ENCODE results near the gene CHST10.

The CHST10 gene

DNA sequence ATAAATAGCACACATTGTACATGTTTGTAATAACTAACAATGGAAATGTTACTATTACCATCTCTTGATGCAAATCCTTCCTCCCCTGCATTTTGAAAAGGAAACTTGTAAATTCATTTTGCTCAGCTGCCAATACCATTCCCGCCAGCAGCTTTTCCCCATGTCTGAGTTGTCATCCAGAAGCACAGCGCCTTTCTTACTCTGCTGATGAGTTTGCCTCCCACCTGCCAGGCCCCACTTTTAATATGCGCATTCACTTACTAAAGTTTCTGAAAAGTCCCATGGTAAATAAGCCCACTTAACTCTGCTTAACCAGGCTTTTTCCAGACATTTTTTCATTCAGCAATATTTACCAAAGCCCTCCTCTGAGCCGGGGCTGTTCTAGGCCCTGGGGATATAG, 3.9 kb downstream of the CHST10 start:
- no peak for FAIRE-seq

DNA sequence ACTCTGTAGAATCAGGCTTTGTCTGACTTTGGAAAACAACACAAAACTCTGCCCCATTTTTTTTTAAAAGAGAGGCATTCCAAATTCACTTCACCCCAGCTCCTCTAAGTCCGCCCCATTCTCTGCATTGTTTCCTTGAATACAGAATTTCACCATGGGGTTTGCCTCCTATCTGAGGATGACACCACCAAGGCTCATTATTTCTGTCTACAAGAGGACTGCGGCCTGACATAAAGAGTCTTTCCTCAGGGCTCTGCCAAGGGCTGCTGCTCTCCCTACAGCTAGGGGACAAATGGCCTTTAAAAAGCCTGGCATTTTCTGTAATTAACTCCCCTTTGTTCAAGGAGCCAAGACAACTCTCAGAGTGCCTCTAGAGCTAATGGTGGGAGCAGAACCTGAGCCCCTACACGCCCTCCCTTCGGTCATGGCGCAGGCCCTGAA, 4.6 kb downstream of the CHST10 start:
- FAIRE-seq: no peak

DNA sequence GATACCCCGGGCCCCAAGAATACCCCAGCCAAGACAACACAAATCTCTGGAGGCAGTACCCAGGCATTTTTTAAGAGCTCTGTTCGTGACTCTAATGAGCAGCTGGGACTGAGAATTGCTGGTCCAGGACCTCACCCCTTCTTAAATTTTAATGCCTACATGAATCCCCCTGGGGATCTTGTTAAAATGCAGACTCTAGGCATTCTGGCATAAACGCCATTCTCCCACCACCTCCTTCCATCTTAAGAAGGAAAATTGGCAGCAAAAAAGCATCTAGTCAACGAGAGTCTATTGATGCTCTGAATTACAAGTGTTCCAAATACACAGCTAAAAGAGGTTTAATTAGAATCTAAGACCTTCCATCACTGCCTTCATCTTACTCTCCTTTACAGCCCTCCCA, 5.0 kb downstream of the CHST10 start:
- no peak for FAIRE-seq

DNA sequence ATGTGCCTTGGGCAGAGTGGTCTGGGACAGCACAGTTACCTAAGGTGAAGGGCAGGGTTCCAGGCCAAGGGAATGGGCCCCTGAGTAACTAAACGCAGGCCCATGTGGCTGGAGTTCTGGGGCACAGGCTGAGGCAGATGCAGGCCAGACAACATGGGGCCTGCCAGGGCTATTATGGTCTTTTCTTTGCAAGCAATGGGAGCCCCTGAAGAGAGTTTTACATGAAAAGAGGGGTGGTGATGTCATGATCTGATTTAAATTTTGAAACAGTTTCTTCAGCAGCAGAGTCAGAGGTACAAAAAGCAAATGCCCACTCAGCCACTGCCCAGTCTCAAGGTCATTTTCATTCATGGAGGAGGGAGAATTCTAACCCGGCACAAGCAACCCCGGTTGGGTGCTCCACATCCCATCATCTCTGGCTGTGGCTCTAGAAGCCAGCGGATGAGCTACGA, 5.6 kb downstream of the CHST10 start:
- no peak for FAIRE-seq

DNA sequence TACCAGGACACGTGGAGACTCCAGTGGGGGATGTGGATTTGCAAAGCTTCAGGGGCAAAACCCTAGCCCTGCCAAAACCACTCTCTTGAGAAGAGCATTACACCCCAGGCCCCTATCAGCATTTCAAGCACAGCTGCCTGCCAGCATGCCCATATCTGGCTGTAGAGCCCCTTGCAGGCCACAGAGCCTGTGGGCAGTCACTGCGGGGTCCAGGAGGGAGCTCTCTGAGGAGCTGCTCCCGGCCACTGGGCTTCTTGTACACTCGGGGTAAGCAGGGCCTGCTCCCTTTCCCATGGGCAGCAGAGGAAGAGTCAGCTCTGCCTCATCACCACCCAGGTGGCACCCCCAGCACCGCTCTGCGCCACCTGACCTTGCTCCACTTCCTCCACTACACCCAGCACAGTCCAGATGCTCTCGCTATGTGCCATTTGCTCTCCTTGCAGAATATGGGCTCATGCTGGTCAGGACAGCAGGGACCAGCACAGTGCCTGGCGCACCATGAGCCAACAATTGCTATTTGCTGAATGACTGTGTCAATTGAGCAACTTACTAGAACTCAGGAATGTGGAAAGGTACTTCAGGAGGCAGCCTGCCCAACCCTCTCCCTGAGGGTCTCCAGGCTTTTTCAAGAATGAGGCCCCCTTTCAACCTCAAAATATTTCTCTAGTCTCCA, 7.4 kb downstream of the CHST10 start:
- no peak for FAIRE-seq

DNA sequence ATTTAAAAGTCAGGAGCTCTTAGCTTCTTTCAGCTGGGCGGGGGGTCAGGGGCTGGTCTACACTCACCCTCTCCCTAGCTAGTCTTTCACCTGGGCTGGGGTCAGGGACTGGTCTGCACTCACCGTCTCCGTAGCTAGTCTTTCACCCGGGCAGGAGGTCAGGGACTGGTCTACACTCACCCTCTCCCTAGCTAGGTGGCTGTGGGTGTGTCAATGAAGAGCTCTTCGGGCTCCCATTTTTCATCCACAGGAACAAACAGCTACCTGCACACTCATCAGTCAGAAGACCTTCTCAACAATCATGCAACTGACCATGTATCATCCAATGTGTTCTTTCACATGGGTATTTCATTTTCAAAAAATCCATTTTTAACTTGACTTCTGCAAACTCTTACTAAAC, 8.0 kb downstream of the CHST10 start:
- no peak for FAIRE-seq

DNA sequence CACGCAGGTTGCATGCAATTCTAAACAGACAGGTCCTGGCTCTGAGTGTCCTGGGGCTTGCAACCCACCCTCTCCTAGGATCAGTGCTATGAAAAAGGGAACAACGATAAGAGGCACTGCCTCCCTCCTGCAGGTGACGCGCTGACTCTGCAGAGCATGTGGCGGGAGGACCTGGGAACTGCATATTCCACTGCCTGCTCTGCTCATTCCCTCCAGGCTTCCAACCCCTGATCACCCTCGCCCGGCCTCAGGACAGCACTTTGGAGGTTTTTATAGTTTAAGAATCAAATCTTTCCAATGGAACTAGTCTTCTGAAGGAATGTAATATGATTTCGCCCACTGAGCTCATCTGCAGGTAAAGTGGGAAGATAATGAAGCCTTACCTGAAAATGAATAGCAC, 8.5 kb downstream of the CHST10 start:
- no peak for FAIRE-seq

DNA sequence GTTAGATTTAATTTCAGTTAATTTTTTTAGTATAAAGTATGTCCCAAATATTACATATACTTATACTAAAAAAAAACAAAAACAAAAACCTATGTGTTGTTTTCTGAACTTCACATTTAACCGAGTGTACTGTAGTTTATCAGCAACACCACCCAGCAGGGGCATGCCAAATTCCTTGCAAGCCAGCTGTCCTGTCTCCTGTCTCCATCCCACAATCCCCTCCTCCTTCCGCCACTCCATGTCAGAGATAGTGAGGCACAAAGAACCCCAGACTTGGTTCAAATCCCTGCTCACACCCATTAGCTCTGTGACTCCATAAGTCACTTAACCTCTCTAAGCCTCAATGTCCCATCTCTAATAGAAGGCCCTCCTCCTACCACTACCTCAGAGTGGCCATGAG, 9.4 kb downstream of the CHST10 start:
- no peak for FAIRE-seq

DNA sequence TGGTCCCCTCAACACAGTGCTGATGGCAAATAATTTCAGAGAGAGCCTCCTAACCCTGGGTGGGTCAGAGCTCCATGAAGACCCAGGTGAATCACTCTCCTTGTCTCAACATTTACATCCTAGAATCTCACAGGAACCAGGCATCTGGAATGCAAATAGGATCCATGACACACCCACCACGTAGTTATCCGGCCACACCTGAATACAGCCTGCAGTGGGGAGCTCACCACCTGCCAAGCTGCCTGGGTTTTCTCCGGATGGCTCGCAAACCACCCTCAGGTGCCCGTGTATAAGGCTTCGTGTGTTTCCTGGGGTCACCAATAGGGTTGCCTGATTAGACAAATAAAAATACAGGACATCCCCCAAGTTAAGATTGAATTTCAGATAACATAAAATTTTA, 9.9 kb downstream of the CHST10 start:
- FAIRE-seq: no peak

DNA sequence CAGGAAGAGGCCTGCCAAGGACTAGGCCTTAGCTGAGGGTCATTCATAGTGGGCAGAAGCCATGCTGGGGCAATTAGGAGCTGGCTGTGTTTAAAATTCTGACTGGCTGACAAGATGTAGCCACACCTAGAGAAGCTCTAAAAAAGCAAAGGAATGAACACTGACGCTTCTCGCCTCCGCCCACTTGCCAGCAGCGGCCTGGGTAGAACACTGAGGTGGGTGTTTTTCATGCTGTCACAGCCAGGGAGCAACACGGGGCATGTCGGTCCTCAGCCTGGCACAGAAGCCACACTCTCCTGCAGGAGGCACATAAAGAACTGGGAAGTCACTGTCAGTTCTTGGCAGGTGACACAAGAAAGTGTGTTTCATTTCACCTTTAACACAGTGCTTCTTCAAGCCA, 10.4 kb downstream of the CHST10 start:
- no peak for FAIRE-seq

DNA sequence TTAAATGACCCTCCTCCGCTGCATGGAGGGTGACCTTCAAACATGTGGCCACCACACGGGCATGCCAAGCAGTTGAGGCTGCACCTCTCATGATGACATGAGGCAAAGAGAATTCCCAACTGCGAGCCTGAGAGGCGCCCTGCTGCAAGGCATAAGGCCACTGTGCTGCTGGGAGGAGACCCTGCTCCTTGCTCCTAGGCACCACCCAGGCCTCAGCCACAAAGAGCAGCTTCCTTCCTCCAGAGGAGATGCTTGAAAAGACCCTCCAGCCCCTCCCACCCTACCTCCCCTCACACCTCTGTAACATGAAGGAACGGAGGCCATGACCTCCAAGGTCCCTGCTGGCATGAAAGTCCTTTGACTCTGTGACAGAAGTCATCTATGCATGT, 11.4 kb downstream of the CHST10 start:
- no peak for FAIRE-seq

DNA sequence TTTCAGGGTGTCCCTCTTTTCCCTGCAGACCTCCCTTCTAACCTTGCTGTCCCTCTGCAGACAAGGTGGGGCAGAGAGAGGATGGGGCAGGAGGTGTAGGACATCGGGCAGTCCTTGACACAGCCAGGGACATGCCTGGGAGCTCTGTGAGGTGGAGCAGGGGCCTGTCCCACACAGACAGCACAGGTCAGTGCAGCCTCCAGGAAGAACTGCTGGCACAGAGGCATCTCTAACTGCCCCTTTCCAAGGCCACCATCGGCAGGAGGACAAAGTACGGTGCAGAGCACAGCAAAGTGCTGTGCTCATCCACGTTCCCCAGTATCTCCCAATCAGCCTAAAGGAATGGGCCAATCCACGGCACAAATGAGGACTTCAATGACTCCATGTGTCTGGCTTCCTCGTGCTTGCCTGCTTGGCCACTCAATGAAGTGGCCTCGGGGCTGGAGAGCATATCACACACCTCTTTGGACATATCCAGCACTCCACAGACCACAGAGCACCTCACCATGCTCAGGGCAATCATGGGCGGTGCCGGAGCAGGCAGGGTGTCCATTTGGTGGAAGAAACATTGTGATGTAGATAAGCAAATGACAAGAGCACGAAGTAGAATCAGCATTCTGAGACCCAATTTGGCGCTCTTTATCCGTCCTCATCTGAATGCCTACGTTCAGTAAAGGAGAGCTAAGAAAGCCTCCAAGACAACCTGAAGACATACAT, 11.9 kb downstream of the CHST10 start:
- no peak for FAIRE-seq

DNA sequence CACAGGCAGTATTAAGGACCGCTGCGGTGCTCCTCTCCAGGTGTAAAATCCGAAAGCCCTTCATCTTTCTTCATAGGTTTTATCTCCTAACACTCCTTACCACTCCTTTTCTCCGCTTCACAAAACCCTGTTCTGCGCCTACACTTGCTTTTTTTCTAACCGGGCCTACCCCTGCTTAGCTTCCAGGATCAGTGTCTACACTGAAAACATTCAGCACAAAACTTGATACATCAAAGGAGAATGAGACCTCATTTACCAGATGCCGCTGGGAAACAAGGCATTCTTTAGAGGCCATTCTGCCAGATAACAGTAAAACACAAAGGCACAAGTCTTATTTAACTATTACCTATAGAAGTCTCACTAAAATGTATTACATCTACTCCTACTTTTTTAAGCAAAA, 13.1 kb downstream of the CHST10 start:
- no peak for FAIRE-seq

DNA sequence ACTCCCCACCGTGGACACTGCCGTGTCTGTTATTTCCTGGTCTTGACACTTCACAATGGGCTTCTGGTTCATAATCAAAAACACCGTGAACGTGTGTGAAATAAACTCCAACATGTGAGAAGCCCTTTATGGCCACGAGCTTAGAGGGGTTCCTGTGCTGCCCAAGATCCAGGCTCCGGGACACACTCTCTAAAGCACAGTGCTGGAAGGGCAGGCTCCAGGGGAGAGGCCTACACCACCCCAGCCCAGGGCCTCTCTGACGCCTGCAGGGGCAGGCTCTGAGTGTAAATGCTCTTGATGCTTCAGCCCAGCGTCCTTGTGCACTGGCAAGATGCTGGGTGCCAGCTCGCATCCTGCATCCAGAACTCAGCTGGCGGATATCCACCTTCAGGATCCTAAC, 13.7 kb downstream of the CHST10 start:
- FAIRE-seq: no peak

DNA sequence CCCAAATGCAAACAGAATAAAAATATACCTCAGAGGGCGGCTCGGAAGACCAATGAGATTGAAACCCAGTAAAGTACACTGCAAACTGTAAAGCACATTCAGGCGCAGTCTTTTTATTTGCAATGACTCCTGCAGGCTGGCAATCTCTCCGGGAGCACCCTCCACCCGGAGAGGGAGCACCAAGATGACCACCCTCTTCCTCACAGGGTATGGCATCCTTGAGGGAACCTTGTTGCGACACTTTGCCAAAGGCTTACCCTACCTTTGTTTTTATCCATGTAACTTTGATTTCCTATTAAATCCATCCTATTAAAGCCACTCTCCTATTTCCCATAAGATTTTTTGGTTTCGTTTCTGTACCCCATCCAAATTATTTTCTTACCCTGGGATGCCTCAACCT, 16.2 kb downstream of the CHST10 start:
- no peak for FAIRE-seq

DNA sequence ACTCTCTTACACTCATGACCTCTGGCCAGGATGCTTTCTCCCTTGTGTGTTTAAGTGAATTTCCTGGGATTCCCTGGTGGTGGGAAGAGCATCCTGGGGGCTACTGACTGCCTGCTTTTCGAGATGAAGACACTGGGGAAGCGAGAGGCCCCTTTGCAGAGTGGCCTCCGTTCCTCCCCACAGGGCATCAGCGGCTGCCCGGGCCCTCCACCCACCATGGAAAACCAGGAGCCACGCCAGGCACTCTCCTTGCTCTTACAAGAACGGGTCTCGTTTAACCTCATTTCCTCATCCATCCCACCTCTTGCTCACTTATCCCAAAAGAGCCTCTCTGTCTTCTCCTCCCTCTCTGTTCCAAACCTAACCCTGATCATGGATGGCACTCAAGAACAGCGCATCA, 17.8 kb downstream of the CHST10 start:
- no peak for FAIRE-seq

DNA sequence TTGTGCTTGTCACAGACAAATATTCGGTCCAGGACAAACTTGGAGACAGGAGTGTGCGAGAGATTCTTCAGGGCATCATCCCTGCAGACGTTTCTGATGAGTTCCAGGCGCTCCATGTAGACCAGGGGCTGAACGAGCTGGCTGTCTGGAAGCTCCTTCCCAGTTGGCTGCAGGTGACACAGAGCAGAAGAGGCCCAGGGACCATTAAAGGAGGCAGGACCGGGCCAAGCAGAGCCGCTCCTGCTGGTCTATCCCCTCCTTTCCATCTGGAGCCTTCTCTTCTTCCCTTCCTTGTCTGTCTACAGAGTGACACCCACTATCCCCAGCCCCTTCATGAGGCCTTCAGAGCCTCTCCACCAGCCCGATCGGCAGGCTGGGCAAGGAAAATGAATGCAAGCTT, 19.5 kb downstream of the CHST10 start:
- no peak for FAIRE-seq

DNA sequence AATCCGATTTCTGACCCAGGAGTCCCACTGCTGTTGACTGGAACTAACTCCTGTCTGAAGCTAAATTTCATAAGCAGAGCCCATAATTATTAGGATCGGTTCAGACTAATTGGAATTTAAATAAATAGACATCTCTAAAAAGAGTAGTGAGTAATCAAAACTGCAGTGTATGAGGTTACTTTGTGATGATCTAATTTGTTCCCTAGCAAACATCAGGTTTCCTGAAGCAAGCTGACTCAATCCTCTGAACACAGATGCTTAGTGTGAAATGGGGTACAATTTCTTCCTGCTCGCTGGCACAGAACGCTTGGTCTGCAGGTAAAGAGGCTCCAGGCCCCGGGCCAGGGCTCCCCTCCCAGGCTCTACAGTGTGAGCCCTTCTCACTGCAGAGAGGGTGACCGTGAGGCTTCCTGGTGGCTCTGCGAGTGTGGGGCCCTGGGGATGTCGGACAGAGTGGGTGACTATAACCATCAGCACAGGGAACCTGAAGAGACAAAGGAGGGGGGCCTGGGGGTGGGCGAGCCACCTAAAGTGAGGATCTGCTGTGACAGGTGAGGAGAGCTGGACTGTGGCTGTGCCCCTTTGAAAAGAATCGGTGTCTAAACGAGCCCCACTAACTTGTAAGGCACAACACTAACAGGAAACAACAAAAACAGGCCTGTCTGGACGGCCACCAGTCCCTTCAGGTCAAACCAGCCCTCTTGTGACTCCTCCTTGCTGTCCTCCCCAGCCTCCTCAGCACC, 20.2 kb downstream of the CHST10 start:
- FAIRE-seq: no peak

DNA sequence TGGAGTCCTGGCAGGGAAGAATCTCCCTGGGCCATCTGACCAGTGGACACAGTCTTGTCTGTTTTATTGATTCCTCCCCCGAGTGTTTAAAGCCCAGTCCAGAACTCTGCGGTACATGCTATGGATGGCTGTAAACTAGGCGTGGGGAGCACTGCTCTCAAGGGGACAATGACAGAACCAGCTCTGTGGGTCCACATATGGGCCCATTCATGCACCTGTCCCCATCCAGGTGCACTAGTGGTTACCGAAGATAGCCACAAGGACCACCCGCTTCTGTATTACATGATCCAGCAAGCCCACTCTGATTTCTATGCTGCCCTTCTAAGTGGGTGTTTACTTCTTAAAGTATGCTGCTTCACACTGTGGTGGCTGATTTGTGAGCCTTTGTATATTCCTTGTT, 21.0 kb downstream of the CHST10 start:
- no peak for FAIRE-seq

DNA sequence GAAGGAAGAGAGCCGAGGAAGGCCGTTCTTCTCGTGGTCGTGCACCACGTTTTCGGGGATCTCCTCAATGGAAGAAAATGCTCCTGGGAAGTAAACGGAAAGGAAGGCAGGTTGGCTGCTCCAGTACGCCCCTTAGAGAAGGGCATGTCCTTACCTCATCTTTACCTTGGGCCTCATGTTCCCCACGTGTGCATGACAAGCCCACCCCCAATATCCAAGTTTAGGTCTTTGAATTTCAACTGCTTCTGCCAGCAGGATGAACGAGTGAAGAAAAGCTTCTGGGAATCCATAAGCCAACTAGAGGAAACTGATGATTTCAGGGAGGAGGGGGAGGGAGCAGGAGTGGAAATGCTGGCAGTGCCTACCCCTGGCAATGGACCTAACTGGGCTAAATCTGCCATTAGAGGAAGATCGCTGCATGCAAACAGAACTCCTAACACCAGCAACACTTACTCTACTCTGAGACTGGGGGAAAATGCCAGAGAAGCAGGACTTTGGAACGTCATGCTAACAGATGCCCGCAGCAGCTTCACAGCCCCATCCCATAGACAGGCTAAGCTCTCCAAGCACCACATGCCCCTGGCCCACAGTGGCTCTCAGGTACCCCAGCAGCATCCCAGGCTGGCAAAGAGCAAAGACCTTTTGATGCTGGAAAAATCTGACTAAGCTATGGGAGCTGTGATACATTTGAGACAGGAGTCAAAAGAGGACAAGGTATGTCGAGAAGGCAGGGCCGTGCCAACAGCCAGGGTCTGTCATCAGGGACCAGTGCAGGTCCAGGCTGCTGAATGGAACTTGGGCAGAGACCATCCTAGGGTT, 21.7 kb downstream of the CHST10 start:
- no peak for FAIRE-seq

DNA sequence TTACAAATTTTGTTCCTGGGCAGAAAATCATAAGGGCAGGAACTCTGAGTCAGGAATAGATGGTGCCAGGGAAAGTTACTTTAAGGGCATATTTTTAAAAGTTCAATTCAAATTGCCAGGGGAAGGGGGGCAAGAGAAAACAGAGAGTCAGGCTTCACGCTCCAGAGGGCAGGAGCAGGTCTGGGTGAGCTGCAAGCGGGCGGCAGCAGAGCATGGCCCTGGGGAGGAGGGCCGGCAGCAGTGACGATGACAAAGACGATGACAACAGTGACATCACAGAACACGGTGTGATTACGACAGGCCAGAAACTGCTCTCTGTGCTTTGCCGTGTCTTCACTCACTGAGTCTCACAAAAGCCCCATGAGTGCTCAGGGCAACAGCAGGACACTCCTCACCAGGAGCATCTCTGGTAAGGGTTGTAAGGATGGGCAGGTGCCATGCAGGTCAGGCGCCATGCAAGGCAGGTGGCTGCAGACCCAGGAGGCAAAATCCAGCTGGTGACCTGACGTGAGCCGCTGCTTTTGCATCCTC, 23.3 kb downstream of the CHST10 start:
- FAIRE-seq: no peak

DNA sequence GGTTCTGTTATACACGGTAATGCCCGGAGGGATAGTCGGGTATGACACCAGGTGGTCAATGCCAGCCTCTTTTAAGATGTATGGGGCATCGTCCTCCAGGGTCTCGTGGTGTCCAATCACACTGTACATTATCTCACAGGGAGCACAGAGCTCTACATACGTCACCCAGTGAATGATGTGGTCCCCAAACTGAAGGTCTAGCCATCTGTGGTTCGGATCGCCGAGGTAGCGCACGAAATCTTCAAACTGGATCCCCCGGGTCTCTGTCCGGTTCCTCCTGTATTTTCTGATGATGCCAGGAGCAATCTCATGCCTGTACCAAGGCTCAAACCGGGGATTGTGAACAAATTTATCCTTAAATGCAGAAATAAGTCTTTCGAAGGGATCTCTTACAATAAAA, 24.1 kb downstream of the CHST10 start:
- FAIRE-seq: no peak

DNA sequence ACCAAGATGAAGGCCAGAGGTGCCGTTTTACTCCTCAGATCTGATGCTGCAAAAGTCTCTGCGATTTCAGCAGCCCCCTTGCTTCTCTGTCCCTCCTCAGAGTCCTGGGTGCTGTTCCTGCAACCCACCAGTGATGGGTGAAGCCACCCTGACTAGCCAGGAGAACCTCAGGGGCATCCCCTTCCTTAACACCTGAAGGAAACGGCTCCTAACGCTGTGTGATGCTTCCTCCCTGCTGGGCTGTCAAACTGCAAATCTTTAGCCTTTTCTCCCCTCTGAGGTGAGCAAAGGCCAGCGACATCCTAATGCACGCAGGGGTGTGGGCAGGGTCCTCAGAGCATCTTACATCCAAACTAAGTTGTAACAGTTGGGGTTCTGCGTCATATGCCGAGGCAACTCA, 24.8 kb downstream of the CHST10 start:
- FAIRE-seq: no peak
